GM18519 (cell line): ENCODE measurements around the gene ASTL.
"Not testable (repeated sequence)": the region's sequence is repeated elsewhere in the genome, so short reads cannot be mapped to it uniquely, and the experiment has no call there.

ENCODE experiments used
- ATAC-seq: cut with Tn5 transposase; IDR thresholded peaks from one replicate; pipeline ENCODE4 v1.9.1; 2021; ENCODE audit warnings: mild to moderate bottlenecking, moderate library complexity; ENCODE audit not compliant: unreplicated experiment, low FRiP score

Gene ASTL

GRCh38 chr2:96088340-96089335 is 49.7 kb downstream of the ASTL start:
- ATAC-seq: no peak

GRCh38 chr2:96087130-96087529 is 51.2 kb downstream of the ASTL start:
- no peak for ATAC-seq

GRCh38 chr2:96085541-96086355 is 52.6 kb downstream of the ASTL start:
- ATAC-seq: no peak

- ATAC-seq: not testable (repeated sequence)
These were observed 53.3 kb downstream of the ASTL start for GRCh38 chr2:96084858-96085518.

- ATAC-seq: no peak
These were observed 54.1 kb downstream of the ASTL start for GRCh38 chr2:96083989-96084857.

GRCh38 chr2:96083064-96083939 is 55.0 kb downstream of the ASTL start:
- ATAC-seq: no peak

- ATAC-seq: no peak
These were observed 55.9 kb downstream of the ASTL start for GRCh38 chr2:96082211-96083063.

GRCh38 chr2:96081042-96081441 is 57.3 kb downstream of the ASTL start:
- no peak for ATAC-seq

- no peak for ATAC-seq
These were observed 63.0 kb downstream of the ASTL start for GRCh38 chr2:96075199-96075771.

- ATAC-seq: no peak
These were observed 64.1 kb downstream of the ASTL start for GRCh38 chr2:96074156-96074555.

GRCh38 chr2:96073170-96073775 is 65.0 kb downstream of the ASTL start:
- no peak for ATAC-seq
